ENCODE results near the gene KPNB1.

The KPNB1 gene

DNA sequence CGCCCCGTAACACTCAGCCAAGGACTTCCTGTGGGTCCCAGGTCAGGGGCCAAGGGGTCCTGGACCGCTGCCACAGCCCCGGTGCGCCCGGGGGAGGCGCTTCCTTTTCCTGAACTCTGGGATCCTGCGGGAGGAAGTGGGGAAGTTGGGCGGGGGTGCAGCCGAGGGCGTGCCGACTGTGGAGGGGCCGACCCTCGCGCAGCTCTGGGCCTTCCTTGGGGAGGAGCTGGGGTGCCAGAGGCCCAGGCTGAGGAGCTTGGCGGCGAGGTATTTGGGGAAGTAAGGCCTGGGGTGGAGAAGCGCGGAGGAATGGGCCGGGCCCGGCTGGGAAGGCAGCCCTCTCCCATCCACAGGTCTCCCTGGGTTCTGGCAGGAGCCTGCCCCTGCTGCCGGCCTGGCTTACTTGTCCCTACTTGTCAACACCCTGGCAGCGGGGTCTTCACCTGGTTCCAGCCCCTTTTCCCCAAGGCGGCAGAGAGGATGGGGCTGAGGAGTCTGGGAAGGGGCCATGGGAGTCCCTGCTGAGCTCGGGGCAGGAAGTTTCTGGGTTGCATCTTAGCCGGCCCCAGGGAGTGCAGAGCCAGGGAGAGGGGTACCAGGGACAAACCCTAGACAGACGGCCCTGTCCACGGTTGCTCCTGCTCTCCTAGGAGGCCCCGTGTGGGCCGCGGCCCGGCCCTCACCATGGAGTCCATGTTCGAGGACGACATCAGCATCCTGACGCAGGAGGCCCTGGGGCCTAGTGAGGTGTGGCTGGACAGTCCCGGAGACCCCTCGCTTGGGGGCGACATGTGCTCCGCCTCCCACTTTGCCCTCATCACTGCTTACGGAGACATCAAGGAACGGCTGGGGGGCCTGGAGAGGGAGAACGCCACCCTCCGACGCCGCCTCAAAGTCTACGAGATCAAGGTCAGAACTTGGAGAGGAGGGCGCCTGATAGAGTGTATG lies 46.0 kb downstream of the KPNB1 start:
- H3K4me1 ChIP-seq (ENCODE audit: control insufficient read depth, insufficient read depth, low read length, poor library complexity, severe bottlenecking): peaks cover 23% of the 10 kb centered on the region
- H3K4me3 ChIP-seq (ENCODE audit: insufficient read depth, low read depth, low read length, poor library complexity, severe bottlenecking): peak overlapping the region; percentile 89
- no peaks in the 10 kb centered on the region for H3K9me3 ChIP-seq (ENCODE audit: control insufficient read depth, low read length)
- DNase-seq: no peak
- no peaks in the 10 kb centered on the region for H3K36me3 ChIP-seq (ENCODE audit: control insufficient read depth, insufficient read depth, low read length)
- H3K27me3 ChIP-seq (replicated peaks; ENCODE audit: control insufficient read depth, insufficient read depth, low read length, poor library complexity, severe bottlenecking): no peaks in the 10 kb centered on the region
- no peak overlapping the region for H3K27ac ChIP-seq (ENCODE audit: insufficient read depth, low read length, poor library complexity, severe bottlenecking)

DNA sequence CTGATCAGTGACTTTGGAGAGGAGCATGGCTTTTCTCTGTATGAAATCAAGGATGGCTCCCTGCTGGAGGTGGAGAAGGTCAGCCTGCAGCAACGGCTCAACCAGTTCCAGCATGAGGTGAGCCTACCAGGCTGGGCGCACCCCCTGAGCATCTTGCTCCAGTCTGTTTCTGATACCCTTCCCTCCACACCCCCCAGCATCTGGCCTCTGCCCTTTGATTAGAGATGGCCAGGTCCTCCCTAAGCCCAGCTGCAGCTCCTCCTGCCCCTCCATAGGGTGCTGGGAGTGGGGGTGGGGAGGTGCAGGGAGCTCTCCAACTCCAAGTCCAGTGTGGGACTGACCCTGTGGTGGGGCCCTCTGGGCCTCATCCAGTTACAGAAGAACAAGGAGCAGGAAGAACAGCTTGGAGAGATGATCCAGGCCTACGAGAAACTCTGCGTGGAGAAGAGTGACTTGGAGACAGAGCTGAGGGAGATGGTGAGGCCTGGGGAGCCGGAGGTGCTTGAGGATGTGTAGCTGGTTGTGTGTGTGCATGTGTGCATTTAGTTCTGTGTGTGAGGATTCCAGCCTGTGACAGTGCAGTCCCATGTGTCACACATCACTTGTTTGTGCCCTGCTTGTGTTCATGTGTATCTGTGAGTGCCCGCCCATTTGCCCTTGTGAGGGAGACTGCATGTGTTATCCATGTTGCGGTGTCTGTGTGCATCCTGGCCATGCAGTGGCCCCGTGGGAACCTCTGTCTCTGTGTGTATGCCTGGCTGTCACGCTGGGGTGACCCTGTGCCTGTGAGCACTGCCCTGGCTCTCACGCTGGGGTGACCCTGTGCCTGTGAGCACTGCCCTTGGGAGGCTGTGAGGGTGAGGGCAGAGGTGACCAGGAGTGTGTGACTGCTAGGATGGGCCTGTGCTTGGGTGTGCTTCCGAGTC lies 47.3 kb downstream of the KPNB1 start:
- Histone ChIP-seq H3K27ac (ENCODE audit: insufficient read depth, low read length, poor library complexity, severe bottlenecking) (no peak overlapping the region), H3K36me3 (ENCODE audit: control insufficient read depth, insufficient read depth, low read length) (no peaks in the 10 kb centered on the region), H3K4me3 (ENCODE audit: insufficient read depth, low read depth, low read length, poor library complexity, severe bottlenecking) (no peak overlapping the region), H3K27me3 (replicated peaks; ENCODE audit: control insufficient read depth, insufficient read depth, low read length, poor library complexity, severe bottlenecking) (no peaks in the 10 kb centered on the region), H3K4me1 (ENCODE audit: control insufficient read depth, insufficient read depth, low read length, poor library complexity, severe bottlenecking) (peaks cover 26% of the 10 kb centered on the region), H3K9me3 (ENCODE audit: control insufficient read depth, low read length) (no peaks in the 10 kb centered on the region)
- DNase-seq: no peak

DNA sequence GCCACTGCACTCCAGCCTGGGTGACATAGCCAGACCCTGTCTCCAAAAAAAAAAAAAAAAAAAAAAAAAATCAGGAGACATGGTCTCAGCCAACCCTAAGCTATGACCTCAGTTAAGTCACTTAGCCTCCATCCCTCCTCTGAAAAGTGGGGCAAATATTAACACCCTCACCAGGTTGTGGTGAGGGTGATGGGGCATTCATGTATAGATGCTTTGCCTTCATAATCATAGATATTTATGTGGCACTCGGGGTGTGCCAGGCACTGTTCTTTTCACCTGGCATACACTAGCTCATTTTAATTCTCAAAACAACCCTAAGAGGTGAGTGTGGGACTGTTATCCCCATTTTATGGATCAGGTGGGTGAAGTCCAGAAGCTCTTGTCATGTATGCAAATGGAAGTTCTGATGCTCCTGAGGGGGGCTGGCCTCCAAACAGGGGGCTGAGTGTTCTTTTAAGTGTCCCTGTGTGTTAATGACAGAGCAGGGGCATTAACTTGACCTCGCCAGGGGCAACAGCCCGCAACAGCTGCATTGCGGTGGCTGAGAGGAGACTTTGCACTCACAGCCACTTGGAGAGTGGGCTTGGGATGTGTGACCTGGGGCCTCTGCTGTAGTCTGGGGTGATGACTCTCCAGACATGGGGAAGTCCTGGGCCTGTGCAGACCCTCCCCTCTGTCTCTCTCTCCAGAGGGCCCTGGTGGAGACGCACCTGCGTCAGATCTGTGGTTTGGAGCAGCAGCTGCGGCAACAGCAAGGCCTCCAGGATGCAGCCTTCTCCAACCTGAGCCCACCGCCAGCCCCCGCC lies 48.4 kb downstream of the KPNB1 start:
- Histone ChIP-seq H3K4me1 (ENCODE audit: control insufficient read depth, insufficient read depth, low read length, poor library complexity, severe bottlenecking) (peaks cover 33% of the 10 kb centered on the region), H3K27me3 (replicated peaks; ENCODE audit: control insufficient read depth, insufficient read depth, low read length, poor library complexity, severe bottlenecking) (no peaks in the 10 kb centered on the region), H3K36me3 (ENCODE audit: control insufficient read depth, insufficient read depth, low read length) (no peaks in the 10 kb centered on the region), H3K9me3 (ENCODE audit: control insufficient read depth, low read length) (no peaks in the 10 kb centered on the region), H3K27ac (ENCODE audit: insufficient read depth, low read length, poor library complexity, severe bottlenecking) (no peak overlapping the region), H3K4me3 (ENCODE audit: insufficient read depth, low read depth, low read length, poor library complexity, severe bottlenecking) (no peak overlapping the region)
- no peak for DNase-seq

DNA sequence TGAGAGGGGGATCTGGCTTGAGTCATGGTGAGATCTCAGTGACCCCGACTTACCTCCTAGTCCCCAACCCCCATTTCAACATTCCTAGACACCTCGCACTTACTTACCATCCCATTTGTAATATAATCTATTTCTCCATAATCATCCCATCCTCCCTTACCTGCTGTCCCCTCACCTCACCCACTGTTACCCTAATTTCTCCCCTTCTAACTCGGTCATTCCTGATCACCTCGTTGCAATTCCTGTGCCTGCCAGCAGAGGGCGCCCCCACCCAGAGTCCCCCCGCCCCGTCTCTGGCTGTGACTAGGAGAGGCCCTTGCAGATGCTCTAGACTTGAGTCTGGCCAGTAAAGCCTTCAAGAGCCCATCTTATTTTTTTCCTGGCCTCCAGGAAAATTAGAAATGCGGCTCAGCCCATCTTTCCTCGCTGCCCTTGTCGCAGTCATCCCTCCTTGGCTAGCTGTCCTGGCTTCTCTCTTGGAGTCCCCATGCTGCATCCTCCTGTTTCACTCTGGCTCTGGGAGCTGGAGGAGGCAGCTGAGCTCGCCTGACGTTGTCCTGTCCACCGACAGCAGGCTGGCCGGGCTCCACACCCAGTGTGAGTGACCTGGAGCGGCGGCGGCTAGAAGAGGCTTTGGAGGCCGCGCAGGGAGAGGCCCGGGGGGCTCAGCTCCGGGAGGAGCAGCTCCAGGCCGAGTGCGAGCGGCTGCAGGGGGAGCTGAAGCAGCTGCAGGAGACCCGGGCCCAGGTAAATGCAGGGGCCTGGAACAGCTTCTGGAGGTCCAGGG lies 49.2 kb downstream of the KPNB1 start:
- Histone ChIP-seq H3K9me3 (ENCODE audit: control insufficient read depth, low read length) (no peaks in the 10 kb centered on the region), H3K27me3 (replicated peaks; ENCODE audit: control insufficient read depth, insufficient read depth, low read length, poor library complexity, severe bottlenecking) (no peaks in the 10 kb centered on the region), H3K4me1 (ENCODE audit: control insufficient read depth, insufficient read depth, low read length, poor library complexity, severe bottlenecking) (peaks cover 41% of the 10 kb centered on the region), H3K36me3 (ENCODE audit: control insufficient read depth, insufficient read depth, low read length) (no peaks in the 10 kb centered on the region), H3K27ac (ENCODE audit: insufficient read depth, low read length, poor library complexity, severe bottlenecking) (no peak overlapping the region), H3K4me3 (ENCODE audit: insufficient read depth, low read depth, low read length, poor library complexity, severe bottlenecking) (no peak overlapping the region)
- peak; percentile 60 to 64 (median 63) for DNase-seq

DNA sequence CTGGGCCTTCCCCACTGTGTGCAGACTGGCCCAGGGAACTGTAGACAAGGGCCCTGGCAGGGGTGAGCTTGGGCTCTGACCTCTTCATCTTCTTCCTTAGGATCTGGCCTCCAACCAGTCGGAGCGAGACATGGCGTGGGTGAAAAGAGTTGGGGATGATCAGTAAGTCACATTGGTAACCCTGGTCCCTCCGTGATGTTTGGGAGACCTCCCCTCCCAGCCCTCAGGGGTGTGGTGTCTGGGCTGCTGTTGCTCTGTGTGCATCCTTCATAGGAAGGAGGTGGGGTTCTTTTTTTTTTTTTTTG lies 49.8 kb downstream of the KPNB1 start:
- Histone ChIP-seq H3K4me1 (ENCODE audit: control insufficient read depth, insufficient read depth, low read length, poor library complexity, severe bottlenecking) (peaks cover 46% of the 10 kb centered on the region), H3K9me3 (ENCODE audit: control insufficient read depth, low read length) (no peaks in the 10 kb centered on the region)

DNA sequence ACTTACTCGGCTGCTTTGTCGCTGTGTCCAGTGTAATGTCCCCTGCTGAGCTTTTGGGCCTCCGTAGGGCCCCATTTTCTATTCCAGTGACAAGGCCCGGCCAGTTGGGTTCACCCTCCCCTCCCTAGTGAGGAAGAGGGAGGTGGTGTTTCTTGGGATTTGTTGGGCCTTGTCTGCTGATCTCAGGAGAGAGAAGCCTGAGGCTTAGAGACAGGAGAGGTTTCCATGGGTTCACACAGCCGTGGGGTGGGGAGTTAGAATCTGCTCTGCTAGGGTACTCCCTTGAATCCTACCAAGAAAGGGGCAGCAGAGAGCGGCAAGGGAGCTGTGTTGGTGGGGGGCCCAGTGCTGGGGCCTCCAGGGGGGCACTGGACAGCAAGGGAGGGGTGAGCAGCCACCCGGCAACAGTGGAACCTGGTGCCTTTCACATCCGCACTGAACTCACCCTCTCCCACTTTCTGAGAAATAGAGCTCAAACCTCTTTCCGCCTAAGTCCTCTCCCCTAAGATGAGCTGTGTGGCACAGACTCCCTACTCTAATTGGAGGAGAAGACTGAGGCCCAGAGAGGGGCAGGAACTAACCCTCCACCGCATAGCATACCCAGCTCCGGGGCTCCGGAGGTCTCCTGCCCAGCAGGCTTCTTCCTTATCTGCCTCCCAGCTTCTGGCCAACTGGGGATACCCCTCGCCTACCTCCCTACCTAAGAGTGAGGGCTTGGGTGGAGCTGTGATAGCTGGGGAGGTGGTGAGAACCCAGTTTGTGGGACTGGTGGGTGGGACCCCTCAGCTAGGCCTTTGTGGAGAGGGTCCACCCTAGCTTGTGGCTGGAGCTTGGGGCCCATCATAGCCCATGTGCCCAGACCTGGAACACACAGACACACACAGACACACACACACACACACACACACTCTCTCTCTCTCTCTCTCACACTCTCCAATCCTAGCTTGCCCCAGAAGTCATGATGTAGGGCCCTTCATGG lies 51.0 kb downstream of the KPNB1 start:
- no peak overlapping the region for H3K27ac ChIP-seq (ENCODE audit: insufficient read depth, low read length, poor library complexity, severe bottlenecking)
- H3K4me1 ChIP-seq (ENCODE audit: control insufficient read depth, insufficient read depth, low read length, poor library complexity, severe bottlenecking): peaks cover 48% of the 10 kb centered on the region
- no peaks in the 10 kb centered on the region for H3K9me3 ChIP-seq (ENCODE audit: control insufficient read depth, low read length)
- H3K27me3 ChIP-seq (replicated peaks; ENCODE audit: control insufficient read depth, insufficient read depth, low read length, poor library complexity, severe bottlenecking): no peaks in the 10 kb centered on the region
- no peak overlapping the region for H3K4me3 ChIP-seq (ENCODE audit: insufficient read depth, low read depth, low read length, poor library complexity, severe bottlenecking)
- no peak for DNase-seq
- H3K36me3 ChIP-seq (ENCODE audit: control insufficient read depth, insufficient read depth, low read length): no peaks in the 10 kb centered on the region

More for the DNA sequence above, 49.8 kb downstream of the KPNB1 start:
- Histone ChIP-seq H3K27me3 (replicated peaks; ENCODE audit: control insufficient read depth, insufficient read depth, low read length, poor library complexity, severe bottlenecking) (no peaks in the 10 kb centered on the region), H3K27ac (ENCODE audit: insufficient read depth, low read length, poor library complexity, severe bottlenecking) (no peak overlapping the region), H3K36me3 (ENCODE audit: control insufficient read depth, insufficient read depth, low read length) (no peaks in the 10 kb centered on the region), H3K4me3 (ENCODE audit: insufficient read depth, low read depth, low read length, poor library complexity, severe bottlenecking) (no peak overlapping the region)
- no peak for DNase-seq

DNA sequence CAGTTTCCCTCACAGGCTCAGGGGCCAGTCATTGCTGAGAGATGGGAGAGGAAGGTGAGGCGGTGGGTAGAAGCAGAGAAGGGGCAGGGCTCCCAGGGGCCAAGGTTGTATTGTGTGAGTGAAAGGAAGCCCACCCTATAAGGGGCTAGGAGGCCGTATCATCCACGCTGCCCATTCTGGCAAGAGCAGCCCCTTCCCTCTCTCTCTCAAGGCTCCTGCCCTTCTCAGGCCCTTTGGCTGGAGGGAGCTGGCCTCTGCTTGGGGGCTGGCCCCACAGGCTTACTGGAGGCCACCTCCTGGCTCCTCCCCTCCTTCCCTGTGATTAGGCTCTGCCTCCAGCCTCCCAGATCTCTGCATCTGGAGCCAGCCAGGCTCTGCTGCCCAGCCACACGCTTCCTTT lies 51.9 kb downstream of the KPNB1 start:
- Histone ChIP-seq H3K4me3 (ENCODE audit: insufficient read depth, low read depth, low read length, poor library complexity, severe bottlenecking) (no peak overlapping the region), H3K9me3 (ENCODE audit: control insufficient read depth, low read length) (no peaks in the 10 kb centered on the region), H3K36me3 (ENCODE audit: control insufficient read depth, insufficient read depth, low read length) (no peaks in the 10 kb centered on the region), H3K27ac (ENCODE audit: insufficient read depth, low read length, poor library complexity, severe bottlenecking) (no peak overlapping the region), H3K4me1 (ENCODE audit: control insufficient read depth, insufficient read depth, low read length, poor library complexity, severe bottlenecking) (peaks cover 56% of the 10 kb centered on the region), H3K27me3 (replicated peaks; ENCODE audit: control insufficient read depth, insufficient read depth, low read length, poor library complexity, severe bottlenecking) (no peaks in the 10 kb centered on the region)
- no peak for DNase-seq

DNA sequence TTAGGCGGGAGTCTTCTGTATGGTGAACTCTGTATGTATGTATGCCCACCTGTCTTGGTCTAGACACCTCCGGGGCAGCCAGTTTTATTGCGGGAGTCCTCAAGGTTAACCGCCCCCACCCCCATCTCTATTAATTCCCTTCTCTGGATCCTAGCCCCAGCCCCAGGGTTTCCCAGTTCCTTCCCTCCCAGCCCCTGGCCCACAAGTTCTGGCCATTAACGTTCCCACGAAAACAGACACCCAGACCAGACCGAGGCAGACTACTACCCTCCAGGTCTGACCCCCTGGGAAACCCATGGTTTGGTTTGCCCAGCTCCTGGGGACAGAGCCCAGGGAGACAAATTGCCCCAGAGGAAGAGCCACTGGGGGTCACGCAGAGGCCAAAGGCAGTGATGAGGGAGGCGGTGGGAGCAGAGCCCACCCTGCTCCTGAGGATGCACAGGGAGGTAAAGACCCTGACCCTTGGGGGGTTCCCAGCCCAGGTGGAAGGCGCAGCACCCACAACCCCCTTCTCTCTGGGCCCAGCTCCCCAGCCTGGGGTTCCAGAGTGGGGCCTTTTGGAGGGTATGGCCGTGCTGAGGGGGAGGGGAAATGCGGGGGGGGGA lies 52.8 kb downstream of the KPNB1 start:
- H3K4me3 ChIP-seq (ENCODE audit: insufficient read depth, low read depth, low read length, poor library complexity, severe bottlenecking): peak overlapping the region; percentile 33
- no peaks in the 10 kb centered on the region for H3K9me3 ChIP-seq (ENCODE audit: control insufficient read depth, low read length)
- H3K36me3 ChIP-seq (ENCODE audit: control insufficient read depth, insufficient read depth, low read length): no peaks in the 10 kb centered on the region
- H3K27ac ChIP-seq (ENCODE audit: insufficient read depth, low read length, poor library complexity, severe bottlenecking): peak overlapping the region; percentile 16
- H3K27me3 ChIP-seq (replicated peaks; ENCODE audit: control insufficient read depth, insufficient read depth, low read length, poor library complexity, severe bottlenecking): no peaks in the 10 kb centered on the region
- DNase-seq: no peak
- peaks cover 65% of the 10 kb centered on the region for H3K4me1 ChIP-seq (ENCODE audit: control insufficient read depth, insufficient read depth, low read length, poor library complexity, severe bottlenecking)

Data from effector memory CD4-positive, alpha-beta T cell (primary cell).